ENCODE results near the gene PPP3CB. TPM values are rescaled to one million over a fixed set of nuclear protein-coding genes. Genes with fewer than 3 reads are reported as not detected.

Gene PPP3CB
- 22.9 and 32.0 TPM in 2 replicates for total RNA-seq

DNA sequence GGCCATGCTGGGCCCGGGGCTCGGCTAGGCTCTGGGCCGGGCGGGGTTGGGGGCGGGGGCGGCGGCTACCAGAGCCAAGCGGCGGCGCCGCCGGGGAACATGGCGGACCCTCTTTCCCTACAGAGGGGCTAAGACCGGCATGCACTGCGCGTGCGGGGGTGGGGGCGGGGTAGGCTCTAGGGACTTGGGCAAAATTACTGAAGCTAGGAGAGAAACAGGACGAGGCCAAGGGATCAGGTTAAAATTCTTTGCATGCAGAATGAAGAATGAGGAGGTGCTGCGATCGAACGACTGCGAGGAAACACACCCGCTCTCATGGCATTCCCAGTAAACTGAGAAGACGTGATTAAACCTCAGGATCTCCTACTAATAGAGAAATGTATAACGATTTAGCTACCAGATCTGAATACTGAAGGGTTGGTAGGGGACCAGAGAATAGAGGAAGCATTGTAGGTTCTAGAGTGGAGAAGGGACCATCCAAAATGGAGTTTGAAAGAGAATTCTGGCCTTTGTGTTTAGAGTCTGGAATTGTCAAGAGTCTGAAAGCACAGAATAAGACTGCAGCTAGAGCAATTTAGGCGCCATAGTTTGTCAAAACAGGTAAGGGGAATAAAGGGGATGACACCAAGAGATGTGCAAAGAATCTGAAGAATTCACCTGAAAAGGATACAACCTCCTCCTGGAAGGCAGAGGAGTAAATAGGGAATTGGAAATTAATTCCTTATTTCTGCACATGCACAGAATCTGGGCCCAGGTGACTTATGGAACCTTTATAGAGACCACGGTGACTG lies at the start of gene PPP3CB:
TSS of gene PPP3CB (minus strand) at position 141 of the 791 bp plus-strand sequence. CDS start at position 6, 135 bp downstream.

DNA sequence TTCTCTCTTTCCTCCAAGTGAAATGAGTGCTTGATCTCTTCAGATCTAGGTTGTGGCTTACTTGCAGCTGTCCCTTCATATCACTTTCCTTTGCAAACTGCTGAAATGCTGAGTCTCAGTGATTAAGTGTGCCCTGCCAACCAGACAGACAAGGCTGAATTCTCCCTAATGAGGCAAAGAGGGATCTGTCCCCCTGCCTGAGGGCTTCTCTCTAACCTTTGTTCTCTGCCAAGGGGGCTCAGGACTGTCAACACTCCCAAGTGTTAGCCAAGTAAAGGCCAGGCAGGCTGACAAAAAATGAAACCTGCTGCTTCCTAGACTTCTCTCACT lies 62.3 kb downstream of the PPP3CB start, which contains the start of gene MSS51:
TSS of gene MSS51 (minus strand) at position 24 of the 330 bp plus-strand sequence. CDS start 5,277 bp downstream, outside the sequence.

DNA sequence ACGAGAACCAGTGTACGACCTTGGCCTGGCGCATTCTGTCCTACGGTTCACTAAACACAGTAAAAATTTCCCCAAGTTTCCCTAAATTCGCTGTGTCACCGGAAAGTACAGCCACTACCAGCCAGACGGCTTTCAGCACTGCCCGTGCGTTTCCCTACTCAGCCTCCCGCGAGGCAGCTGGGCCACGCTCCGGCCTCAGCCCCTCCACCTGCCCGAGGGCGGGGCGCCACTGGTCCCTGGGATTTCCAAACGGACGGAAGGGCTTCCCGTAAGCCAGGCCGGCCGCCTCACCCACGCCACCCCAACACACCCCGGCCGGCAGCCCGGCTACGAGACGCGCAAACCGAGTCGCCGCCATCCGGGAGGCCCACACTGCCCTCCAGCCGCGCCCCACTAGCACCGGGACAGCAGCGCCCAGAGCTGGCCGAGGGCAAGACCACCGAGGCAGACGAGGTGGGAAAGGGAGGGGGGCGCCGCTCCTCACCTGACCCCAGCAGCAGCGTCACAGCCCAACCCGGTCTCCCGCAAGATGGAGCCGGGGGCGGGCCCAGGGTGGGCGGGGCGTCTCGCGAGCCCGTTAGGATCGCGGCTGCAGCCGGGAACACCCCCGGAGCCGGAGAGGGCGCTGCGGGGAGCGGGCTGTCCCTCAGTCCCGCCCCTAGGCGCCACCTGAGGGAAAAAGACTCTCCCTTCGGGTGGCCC lies 82.1 kb downstream of the PPP3CB start, which contains the start of gene ANXA7:
TSS of gene ANXA7 (minus strand) at position 531 of the 702 bp plus-strand sequence. CDS start 13,202 bp downstream, outside the sequence.

Other genes starting within 250 kb of the PPP3CB start
- 28.0 and 41.9 TPM in 2 replicates for gene DNAJC9, start 248.8 kb downstream of the PPP3CB start, total RNA-seq
- 50.2 and 54.0 TPM in 2 replicates for gene MRPS16, start 243.4 kb downstream of the PPP3CB start, total RNA-seq
- 1.6 and 2.0 TPM in 2 replicates for gene CFAP70, start 137.2 kb downstream of the PPP3CB start, total RNA-seq
- 138 and 156 TPM in 2 replicates for gene ANXA7, start 82.0 kb downstream of the PPP3CB start, total RNA-seq
- gene MSS51, start 62.5 kb downstream of the PPP3CB start, total RNA-seq: 1.1 and 1.2 TPM in 2 replicates
- gene USP54, start 95.3 kb upstream of the PPP3CB start, total RNA-seq: 7.0 and 8.2 TPM in 2 replicates
- gene MYOZ1, start 145.4 kb upstream of the PPP3CB start, total RNA-seq: 0.06 TPM in 1 of 2 replicates, not detected in the other
- under 0.01 TPM in 1 of 2 replicates, not detected in the other for gene SYNPO2L, start 160.0 kb upstream of the PPP3CB start, total RNA-seq
- gene AGAP5, start 202.1 kb upstream of the PPP3CB start, total RNA-seq: 2.6 and 2.7 TPM in 2 replicates
- gene SEC24C, start 248.3 kb upstream of the PPP3CB start, total RNA-seq: 73.2 and 81.0 TPM in 2 replicates

All from aortic smooth muscle cell (primary cell).